ENCODE results near the gene ADAMTS3. TPM values are rescaled to one million over a fixed set of nuclear protein-coding genes. Genes with fewer than 3 reads are reported as not detected.

The ADAMTS3 gene
- total RNA-seq, 1 donor from 2014 or later: 2.7 TPM

DNA sequence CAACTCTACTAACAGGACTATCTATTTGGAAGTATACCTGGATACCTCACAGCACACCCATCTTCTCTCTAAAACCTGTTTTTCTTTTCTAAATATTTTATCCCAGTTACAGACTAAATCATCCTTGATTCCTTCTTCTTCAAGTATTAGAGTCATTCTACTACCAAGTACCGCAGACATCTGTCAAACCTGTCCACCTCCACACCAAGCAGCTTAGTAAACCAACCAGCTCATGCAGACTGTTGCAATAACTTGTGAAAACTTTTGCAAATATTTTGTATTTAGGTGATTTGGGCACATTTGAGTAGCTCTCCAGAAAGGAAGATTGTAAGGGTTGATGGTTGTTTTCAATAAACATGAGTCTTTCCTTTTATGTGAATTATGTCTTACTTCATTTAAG lies 238.6 kb downstream of the ADAMTS3 start:
- no peaks in the 10 kb centered on the region for H3K9me3 ChIP-seq
- no peaks in the 10 kb centered on the region for H3K4me1 ChIP-seq
- no peak overlapping the region for H3K4me3 ChIP-seq
- H3K27ac ChIP-seq: no peak overlapping the region
- DNase-seq (ENCODE audit: extremely low spot score in 2 of 2): no peak
- intact Hi-C loops (cut with DNase I): no loop called here
- H3K36me3 ChIP-seq: no peaks in the 10 kb centered on the region
- no peaks in the 10 kb centered on the region for H3K27me3 ChIP-seq
- no peak for TF ChIP-seq POLR2A (IDR thresholded peaks at IDR 0.05)
- no peak for TF ChIP-seq CTCF (IDR thresholded peaks at IDR 0.05)
- no peak for TF ChIP-seq POLR2AphosphoS5 (IDR thresholded peaks at IDR 0.05; ENCODE audit: insufficient read depth in 1 of 2, low read depth in 1 of 2)

DNA sequence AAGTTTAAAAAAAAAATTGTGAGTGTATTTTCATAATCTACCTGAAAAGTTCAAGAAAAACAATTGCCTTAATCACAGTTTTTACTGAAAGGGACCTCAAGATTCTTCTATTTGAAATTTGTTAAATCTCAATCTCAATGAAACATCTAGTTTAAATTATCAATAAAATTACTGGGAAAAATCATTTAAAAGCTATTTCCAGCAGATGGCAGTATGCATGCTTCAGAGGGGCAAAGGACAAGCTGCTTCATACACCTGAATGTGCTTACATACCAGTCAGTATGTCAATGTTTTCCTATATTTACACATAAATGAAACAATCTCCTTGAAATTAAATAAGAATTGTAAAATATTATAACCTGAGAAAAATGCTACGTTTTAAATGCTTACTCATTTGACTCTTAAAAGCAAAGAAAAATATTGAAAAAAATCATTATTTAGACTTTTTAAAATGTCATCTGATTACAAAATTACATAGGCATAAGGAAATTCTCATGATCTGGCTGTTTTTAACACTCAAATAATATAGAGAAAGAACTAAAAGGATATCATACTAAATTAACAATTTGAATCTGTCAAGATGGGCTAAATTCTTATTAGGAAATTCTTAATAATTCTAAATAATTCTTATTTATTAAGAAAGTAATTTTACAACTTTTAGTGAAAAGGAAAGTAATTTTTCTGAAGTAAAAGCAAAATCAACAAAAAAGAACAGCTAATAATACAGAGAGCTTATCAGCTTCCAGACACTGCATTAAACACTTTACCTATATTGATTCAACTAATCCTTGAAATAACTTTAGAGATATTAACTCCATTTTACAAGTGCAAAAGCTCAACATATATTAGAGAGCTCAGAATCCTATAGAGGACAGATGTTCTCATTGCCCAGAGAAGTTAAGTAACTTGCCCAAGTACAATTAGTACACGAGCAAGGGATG lies 242.1 kb downstream of the ADAMTS3 start:
- no peaks in the 10 kb centered on the region for H3K4me1 ChIP-seq
- TF ChIP-seq POLR2AphosphoS5 (IDR thresholded peaks at IDR 0.05; ENCODE audit: insufficient read depth in 1 of 2, low read depth in 1 of 2) (no peak), CTCF (IDR thresholded peaks at IDR 0.05) (no peak), POLR2A (IDR thresholded peaks at IDR 0.05) (no peak)
- no peak overlapping the region for H3K4me3 ChIP-seq
- H3K27ac ChIP-seq: no peak overlapping the region
- no peaks in the 10 kb centered on the region for H3K27me3 ChIP-seq
- intact Hi-C loops (cut with DNase I): no loop called here
- H3K9me3 ChIP-seq: no peaks in the 10 kb centered on the region
- no peaks in the 10 kb centered on the region for H3K36me3 ChIP-seq
- DNase-seq (ENCODE audit: extremely low spot score in 2 of 2): no peak

GRCh38 chr4:72325215-72325614 lies 243.8 kb downstream of the ADAMTS3 start:
- intact Hi-C loops (cut with DNase I): no loop called here

DNA sequence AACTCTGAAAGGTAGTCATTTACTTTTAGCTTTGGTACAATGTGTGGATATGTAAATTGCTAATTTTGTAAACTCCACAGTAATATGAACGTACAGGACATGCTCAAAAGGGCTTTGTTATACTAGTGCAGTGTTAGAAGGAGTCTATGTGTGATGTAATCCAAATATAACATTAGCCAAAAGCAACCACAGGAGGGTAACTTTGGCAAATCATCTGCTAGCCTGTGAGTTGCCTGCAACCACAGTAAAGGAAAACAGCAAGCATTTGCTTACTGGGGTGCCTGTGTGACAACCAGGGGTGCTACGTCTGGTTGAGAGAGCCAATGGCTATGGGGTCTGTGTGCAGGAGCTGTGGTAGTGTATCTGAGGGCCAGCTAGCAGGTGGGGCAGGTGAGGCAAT lies 245.8 kb downstream of the ADAMTS3 start:
- Histone ChIP-seq H3K27ac (no peak overlapping the region), H3K9me3 (no peaks in the 10 kb centered on the region), H3K27me3 (no peaks in the 10 kb centered on the region), H3K4me3 (no peak overlapping the region), H3K4me1 (peaks cover 13% of the 10 kb centered on the region), H3K36me3 (no peaks in the 10 kb centered on the region)
- DNase-seq (ENCODE audit: extremely low spot score in 2 of 2): no peak
- TF ChIP-seq POLR2AphosphoS5 (IDR thresholded peaks at IDR 0.05; ENCODE audit: insufficient read depth in 1 of 2, low read depth in 1 of 2) (no peak), CTCF (IDR thresholded peaks at IDR 0.05) (no peak), POLR2A (IDR thresholded peaks at IDR 0.05) (no peak)
- intact Hi-C loops (cut with DNase I): no loop called here

More at GRCh38 chr4:72325215-72325614, 243.8 kb downstream of the ADAMTS3 start:
- peaks cover 2% of the 10 kb centered on the region for H3K4me1 ChIP-seq
- TF ChIP-seq CTCF (IDR thresholded peaks at IDR 0.05) (no peak), POLR2A (IDR thresholded peaks at IDR 0.05) (no peak), POLR2AphosphoS5 (IDR thresholded peaks at IDR 0.05; ENCODE audit: insufficient read depth in 1 of 2, low read depth in 1 of 2) (no peak)
- H3K4me3 ChIP-seq: no peak overlapping the region
- H3K36me3 ChIP-seq: no peaks in the 10 kb centered on the region
- no peaks in the 10 kb centered on the region for H3K27me3 ChIP-seq
- no peak for DNase-seq (ENCODE audit: extremely low spot score in 2 of 2)
- no peaks in the 10 kb centered on the region for H3K9me3 ChIP-seq
- no peak overlapping the region for H3K27ac ChIP-seq
